SK-N-MC (cell line): ENCODE results near the gene KATNAL1.

ENCODE experiments used
- EZH2 ChIP-seq: fragments of 200-600 bp; sonication (generic); IDR thresholded peaks from one replicate; pipeline ENCODE4 v1.6.1; 2017; ENCODE audit warnings: antibody characterized with exemption
- FOXP2 ChIP-seq: optimal IDR thresholded peaks from 2 replicates; pipeline ENCODE3; 2011; ENCODE audit warnings: mild to moderate bottlenecking, moderate library complexity; ENCODE audit not compliant: insufficient read depth; ENCODE audit errors: extremely low read length, control extremely low read depth
- POLR2AphosphoS5 ChIP-seq: IDR thresholded peaks from 2 replicates; pipeline ENCODE4 v1.6.1; 2012; ENCODE audit warnings: mild to moderate bottlenecking, low read depth, low read length, borderline replicate concordance

GRCh38 chr13:30159446-30159839 lies 147.9 kb downstream of the KATNAL1 start:
- no peak for TF ChIP-seq POLR2AphosphoS5
- TF ChIP-seq EZH2 = no peak
- no peak for TF ChIP-seq FOXP2
